Activated CD8-positive, alpha-beta memory T cell treated with anti-CD3 and anti-CD28 coated beads, Interleukin-2, amount 50 U/mL, for 1 hour (primary cell): ENCODE data around the gene RBMX2.
"Not testable (repeated sequence)": the region's sequence is repeated elsewhere in the genome, so short reads cannot be mapped to it uniquely, and the experiment has no call there.

ENCODE experiments used
- DNase-seq: peaks from one replicate; pipeline ENCODE4 v3.0.0-alpha.2; 2020; ENCODE audit errors: extremely low read depth

Gene RBMX2, protein sequence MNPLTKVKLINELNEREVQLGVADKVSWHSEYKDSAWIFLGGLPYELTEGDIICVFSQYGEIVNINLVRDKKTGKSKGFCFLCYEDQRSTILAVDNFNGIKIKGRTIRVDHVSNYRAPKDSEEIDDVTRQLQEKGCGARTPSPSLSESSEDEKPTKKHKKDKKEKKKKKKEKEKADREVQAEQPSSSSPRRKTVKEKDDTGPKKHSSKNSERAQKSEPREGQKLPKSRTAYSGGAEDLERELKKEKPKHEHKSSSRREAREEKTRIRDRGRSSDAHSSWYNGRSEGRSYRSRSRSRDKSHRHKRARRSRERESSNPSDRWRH

DNA sequence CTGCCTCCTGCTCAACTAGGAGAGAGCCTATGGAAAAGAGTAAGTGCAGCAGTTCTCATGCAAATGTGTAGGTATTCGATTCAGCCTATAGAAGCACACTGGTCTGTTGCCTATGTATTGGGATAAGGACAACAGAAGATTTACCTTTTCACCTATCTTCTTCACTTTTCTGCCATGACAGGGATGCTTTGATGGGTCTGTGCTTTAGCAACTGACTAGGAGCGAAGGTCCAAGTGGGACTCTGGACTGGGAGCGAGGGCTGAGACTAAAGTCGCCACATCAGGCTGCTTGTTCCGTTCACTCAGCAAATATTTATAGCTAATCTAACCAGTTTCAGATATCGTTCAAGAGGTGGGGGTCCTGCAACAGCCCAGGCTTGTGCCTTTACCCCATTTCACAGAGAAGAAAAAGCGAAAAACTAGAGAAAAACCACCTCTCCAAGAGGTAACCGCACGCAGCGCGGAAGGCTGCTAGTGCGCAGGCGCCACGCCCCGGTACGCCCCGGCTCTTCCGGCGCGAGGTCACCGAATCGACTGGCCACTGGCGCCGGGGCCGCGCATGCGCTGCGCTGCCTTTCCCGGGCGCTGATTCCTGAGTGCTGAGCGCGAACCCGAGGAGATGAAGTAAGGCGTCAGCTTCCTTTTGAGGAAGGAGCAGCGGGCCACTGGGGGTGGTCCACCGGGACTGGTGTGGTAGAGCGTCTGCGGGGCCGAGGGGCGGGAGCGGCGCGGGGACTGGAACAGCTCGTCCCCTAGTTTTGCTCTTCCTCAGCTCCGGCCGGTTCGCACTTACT, at the start of gene RBMX2:
Gene RBMX2 (plus strand): TSS at position 573 of the 793 bp plus-strand sequence. CDS start 46 bp downstream, at position 619.
- peak; percentile 26 for DNase-seq

DNA sequence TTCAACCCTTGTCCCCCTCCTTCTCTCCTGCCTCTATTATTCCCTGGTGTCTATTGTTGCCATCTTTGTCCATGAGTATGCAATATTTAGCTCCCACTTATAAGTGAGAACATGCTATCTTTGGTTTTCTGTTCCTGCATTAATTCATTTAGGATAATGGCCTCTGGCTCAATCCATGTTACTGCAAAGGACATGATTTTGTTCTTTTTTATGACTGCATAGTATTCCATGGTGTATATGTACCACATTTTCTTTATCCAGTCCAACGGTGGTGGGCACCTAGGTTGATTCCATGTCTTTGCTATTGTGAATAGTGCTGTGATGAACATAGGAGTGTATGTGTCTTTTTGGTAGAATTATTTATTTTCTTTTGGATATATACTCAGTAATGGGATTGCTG, 49.7 kb upstream of the RBMX2 start:
- DNase-seq = not testable (repeated sequence)

DNA sequence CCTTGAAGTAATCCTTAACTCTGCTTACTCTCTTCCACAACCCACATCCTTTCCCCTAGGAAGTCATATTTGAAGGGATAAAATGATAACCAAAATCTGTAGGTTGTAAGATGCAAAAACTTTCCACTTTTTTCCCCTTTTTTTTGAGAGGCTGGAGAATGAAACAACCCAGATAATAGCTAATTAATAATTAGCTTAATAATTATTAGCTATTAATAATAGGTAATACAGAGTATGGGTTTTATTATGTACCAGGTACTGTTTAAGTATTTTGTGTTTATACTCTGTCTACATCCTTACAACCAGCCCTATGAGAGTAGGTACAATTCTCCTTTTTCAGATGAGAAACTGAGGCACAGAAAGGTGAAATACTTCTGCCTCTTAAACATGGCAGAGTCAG, 25.7 kb upstream of the RBMX2 start:
- DNase-seq = no peak

DNA sequence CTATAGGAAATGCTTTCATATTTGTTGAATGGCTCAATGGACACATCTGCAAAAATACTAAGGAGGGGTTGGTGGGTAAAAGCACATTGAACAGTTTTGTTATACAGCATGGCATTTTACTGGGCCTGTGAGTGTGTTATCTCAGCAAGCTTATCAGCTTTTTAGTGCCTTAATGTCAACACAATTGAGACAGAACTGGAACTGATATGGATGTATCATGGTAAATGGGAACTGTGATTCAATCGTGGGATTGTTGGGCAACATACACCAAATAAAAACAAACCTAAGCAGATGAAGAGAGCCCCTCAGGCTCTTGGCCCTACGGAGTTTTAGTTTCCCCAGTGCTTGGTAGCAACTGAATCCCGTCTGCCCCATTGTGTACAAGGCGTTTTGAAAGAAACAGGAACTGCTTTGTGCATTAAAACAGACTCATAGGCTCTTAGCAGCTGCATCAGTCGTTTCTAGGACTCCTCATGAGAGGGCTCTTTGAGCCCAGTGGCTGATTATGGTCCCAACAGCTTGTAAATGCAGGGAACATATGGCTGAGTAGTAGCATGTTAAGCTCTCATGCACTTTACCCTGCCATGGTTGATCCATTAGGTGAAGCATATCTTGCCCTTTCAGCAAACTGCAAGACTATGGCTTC, 23.6 kb upstream of the RBMX2 start:
- DNase-seq = no peak

DNA sequence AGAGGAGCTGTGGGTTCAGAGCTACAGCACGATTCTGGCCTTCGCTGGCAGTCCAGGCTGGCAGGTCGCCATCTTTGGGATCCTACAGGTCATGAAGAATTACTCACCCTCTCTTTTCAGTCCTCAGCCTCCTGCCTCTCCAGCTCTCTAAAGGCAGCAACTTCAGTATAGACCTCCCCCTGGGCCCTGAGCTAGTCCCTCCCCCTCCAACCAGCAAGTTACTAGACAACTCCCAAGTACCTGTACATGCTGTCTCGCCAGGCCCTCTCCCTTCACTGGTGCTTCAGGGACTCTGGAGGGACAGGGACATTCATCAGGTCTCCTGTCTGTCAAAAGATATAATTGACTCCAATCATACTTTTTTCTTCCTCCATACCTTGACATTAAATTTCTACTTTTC, 16.3 kb upstream of the RBMX2 start, which contains the start of gene GPR119:
Gene GPR119 (minus strand): TSS at position 155 of the 400 bp plus-strand sequence. CDS start 227 bp downstream, outside the sequence.
- DNase-seq = no peak

DNA sequence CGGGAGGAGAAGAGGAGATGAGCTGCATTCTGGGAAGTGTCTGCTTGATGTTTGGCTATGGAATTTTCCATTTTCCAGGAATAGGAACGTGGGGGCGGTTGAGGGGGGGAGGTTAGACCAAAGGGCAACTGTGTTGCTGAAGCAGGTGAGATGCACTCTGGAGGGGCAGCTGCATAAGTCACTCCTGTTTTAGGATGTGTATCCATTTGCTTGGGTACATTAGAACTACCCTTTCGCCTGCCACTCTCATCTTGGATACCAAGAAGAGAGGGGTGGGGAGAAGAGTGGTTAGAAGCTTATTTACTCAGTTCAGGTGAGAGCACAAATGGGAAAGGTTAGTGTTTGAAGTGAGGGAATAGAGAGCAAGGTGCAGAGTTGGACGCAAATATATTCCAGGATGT, 15.4 kb upstream of the RBMX2 start:
- DNase-seq = no peak

DNA sequence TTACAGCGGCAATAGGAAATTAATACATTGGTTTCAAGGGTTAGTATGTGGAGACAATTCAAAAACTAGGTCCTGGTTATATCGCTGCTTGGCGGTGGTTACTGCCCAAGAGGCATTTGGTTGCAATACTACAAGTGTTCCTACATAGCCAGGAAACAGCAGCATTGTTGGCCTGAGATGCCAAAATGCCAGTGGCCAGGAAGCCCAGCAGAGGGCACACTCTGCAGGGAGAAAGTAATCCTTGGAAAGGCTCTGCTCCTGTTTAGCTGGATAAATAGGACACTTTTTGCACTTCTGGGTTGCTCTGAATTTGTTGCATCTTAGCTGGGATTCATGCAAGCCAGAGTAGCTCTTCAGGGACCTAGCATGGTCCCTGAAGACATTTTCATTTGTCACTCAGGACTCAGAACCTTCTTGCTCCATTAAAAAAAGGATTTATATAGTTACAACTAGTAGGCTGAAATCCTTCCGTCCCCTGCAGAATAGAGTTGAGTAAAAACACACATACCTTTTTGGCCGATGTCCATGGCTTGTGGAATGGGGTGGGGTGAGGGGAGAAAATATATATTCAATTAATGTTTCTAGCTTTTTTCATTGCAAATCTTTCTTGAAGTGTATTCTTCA, 8.2 kb upstream of the RBMX2 start:
- no peak for DNase-seq

DNA sequence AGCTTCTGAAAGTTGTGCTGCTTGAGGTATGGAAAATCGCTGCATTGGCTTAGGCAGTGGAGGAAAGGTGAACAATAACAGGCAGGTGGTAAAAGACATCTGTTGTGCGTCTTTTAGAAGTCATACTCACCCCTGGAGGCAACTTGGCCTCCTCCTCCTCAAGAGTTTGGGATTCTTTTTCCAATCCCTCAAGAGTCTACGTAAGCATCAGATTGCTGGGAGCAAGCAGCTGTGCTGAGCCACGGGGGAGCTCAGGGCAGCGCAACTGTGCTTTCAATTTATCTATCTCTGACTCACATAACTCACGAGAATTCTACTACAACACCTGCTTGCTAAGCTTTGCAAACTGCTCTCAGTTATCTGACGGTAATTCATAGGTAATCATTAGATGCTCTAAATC, 6.4 kb upstream of the RBMX2 start:
- DNase-seq = no peak

DNA sequence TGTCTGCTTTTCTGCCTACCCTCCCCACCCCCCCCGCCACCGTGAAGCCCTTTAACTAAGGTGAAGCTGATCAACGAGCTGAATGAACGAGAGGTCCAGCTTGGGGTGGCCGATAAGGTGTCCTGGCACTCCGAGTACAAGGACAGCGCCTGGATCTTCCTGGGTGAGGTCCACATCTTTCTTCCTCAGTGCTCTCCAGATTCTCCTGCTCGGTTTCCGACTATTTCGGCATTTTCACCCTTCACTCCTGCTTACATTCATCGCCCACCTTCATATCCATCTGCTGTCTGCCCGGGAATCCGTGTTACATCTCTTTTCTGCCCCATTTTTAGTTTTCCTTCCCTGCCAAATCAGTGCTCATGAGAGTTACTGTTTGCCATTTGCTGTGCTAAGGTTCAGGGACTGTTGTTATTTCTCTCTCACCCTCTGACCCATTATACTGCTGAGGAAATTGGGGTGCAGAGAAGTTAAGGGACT, 459 bp downstream of the RBMX2 start:
- DNase-seq = no peak

DNA sequence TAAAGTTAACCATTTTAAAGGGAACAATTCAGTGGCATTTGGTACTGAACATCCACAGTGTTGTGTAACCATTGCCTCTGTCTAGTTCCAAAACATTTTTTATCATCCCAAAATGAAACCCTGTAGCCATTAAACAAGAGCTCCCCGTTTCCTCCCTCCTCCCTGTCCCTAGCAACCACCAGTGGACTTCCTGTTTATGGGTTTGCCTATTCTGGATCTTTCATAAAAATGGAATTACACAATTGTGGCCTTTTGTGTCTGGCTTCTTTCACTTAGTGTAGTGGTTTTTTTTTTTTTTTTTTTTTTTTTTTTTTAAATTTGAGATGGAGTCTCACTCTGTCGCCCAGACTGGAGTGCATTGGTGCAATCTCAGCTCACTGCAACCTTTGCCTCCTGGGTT, 11.6 kb downstream of the RBMX2 start:
- DNase-seq = no peak

DNA sequence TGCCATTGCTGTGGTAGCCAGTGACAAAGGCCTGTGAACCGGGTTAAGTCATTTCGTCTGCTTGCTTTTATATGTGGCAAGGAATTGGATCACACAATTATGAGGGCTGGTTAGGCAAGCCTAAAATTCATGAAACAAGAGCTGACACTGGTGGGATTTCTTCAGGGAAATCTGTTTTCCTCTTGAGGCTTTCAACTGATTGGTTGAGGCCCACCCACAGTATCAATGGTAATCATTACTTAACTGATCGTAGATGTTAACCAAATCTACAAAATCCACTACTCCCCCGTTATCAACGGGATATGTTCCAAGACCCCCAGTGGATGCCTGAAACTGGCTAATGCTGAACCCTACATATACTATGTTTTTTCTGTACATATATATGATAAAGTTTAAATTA, 13.0 kb downstream of the RBMX2 start:
- no peak for DNase-seq

DNA sequence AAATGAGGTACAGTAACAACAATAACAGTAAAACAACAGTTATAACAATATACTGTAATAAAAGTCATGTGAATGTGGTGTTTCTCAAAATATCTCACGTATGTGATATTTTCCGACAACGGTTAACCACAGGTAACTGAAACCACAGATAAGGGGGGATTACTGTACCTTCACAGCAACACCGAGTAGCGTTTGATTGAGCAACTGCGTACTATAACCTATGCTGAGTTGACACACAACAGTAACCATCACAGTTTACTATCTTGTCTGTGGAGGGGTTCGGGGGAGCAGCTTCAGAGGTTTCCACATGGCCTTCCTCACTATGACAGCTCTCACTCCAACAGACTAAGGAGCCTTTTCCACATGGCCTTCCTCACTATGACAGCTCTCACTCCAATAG, 13.4 kb downstream of the RBMX2 start:
- DNase-seq = no peak

DNA sequence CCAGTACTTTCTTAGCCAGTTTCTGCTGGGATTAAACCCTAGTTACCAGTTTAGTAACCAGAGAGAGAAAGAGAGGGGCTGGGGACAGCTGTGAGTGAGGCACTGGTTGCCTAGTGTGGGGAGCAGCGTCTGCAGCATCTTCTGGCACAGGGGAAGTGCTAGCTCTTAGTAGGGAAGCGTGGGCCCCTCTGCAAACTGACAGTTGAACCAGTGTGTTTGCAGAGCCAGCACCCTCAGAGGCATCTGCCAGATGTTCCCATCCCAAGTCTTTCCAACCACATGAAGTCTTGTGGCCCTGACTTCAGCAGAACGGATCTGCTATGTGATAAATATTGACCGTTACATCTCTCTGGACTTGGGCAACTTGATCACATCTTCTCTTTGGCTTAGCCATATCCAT, 15.0 kb downstream of the RBMX2 start:
- no peak for DNase-seq

DNA sequence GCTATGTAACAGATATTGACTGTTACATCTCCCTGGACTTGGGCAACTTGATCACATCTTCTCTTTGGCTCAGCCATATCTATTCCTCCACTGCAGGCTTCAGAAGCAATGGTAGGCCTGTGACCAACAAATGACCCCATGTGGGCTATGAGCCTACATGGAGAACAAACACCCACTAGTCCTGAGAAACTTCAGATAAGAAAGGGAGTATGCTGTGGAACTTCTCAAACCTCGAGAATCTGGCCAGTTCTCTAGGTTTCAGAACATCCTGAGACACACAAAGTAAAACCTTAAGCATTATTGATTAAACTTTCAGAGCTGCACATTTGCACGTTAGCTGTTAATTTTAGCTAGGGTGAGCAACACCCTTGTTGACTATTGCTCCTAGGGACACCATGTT, 16.3 kb downstream of the RBMX2 start:
- DNase-seq = no peak

DNA sequence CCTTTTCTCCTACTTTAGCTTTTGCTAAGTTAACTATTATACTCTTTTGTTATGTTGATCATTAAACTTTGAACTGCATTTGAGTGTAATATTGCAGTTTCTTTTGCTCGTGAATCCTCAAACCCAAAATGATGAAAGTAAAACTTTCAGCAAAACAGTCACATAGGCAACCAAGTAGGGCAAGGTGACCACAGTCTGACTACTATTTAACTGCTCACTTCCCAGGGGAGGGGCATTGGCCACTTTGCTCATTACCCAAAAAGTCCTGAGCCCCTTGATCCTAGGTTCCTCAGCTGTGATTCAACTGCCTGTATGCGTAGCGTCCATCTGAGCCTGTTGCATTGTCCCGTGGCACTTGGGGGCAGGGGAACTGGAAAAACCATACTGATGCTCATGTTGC, 17.0 kb downstream of the RBMX2 start:
- no peak for DNase-seq

DNA sequence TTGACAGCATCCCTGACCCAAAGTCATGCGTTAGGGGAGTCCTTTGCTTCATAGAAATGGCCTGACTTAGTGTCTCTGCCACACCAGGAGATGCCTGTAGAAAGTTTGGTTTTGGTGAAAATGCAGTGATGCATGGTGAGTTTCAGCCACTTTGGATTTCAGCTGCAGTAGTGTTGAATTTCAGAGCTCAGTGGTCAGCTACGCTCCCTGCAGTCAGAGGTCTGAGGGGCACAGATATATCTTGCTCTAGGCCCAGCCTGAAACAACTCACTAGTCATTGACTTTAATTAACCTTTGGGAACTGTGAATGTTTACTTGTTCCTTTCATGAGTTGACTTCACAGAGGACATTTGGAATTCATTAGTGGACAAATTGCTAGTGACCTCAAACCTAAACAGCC, 17.5 kb downstream of the RBMX2 start:
- no peak for DNase-seq

DNA sequence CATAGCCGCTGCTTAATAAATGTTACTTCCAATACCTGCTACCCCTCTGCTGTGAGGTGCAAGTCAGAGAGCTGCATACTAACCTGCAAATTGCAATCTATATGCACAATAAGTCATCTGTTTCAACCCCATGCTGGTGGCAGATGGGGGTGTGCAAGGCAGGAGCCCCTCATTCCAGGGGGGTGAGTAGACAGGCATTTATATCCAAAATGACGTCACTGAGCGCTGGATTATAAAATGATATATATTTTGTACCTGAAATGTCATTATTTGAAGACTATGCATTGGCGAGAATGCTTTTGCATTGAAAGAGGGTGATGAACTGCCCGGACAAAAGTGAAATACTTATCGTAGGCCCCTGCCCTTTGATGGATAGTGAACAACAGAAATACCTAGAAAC, 24.7 kb downstream of the RBMX2 start:
- DNase-seq = no peak

DNA sequence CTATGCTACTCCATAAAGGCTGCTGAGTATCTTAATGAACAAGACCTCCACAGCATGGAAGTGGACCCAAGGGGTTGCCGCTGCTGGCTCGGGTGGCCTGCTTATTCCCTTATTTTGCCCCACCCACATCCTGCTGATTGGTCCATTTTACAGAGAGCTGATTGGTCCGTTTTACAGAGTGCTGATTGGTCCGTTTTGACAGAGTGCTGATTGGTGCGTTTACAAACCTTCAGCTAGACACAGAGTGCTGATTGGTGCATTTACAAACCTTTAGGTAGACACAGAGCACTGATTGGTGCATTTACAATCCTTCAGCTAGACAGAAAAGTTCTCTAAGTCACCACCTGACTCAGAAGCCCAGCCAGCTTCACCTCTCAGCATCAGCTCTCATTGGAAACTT, 27.4 kb downstream of the RBMX2 start:
- DNase-seq = not testable (repeated sequence)

DNA sequence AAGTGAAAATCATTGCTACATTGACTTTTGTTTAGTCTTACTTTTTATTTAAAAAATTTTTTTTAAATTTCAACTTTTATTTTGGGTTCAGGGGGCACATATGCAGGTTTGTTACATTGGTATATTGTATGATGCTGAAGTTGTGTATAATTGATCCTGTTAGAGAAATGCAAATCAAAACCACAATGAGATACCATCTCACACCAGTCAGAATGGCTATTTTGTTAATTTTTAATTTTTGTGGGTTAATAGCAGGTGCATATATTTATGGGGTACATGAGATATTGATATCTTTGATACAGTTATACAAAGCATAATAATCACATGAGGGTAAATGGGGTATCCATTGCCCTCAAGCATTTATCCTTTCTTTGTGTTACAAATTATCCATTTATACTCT, 34.1 kb downstream of the RBMX2 start:
- DNase-seq = no peak

DNA sequence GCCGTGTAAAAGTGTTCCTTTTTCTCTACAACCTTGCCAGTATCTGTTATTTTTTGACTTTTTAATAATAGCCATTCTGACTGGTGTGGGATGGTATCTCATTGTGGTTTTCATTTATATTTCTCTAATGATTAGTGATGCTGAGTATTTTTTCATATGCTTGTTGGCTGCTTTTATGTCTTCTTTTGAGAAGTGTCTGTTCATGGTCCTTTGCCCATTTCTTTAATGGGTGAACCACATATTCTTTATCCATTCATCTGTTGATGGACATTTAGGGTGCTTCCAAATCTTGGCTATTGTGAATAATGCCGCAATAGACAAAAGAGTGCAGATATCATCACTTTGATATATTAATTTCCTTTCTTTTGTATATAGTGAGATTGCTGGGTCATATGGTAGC, 36.2 kb downstream of the RBMX2 start:
- not testable (repeated sequence) for DNase-seq

DNA sequence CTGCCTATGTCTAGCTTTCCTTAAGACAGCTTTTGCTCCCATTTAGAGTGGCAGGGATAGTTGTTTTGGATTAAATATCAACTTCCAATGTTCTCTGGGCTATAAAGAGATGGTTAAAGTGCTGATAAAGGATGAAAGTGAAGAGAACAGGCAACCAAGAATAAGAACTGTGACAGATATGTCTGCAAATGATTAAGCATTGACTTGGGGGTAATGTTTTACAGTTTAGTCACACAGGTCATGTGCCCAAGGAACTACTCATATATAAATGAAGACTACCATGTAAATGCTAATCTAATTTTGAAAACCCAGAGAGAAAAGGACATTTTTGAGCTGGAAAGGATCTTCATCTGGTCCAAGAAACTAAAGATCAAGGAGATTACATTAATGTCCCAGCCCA, 42.1 kb downstream of the RBMX2 start:
- DNase-seq = no peak
